GM19452 (cell line): ENCODE measurements around the gene FAM237A.

Experiments
- ATAC-seq: cut with Tn5 transposase; IDR thresholded peaks from one replicate; pipeline ENCODE4 v1.9.1; 2021; ENCODE audit not compliant: unreplicated experiment

Gene FAM237A

DNA sequence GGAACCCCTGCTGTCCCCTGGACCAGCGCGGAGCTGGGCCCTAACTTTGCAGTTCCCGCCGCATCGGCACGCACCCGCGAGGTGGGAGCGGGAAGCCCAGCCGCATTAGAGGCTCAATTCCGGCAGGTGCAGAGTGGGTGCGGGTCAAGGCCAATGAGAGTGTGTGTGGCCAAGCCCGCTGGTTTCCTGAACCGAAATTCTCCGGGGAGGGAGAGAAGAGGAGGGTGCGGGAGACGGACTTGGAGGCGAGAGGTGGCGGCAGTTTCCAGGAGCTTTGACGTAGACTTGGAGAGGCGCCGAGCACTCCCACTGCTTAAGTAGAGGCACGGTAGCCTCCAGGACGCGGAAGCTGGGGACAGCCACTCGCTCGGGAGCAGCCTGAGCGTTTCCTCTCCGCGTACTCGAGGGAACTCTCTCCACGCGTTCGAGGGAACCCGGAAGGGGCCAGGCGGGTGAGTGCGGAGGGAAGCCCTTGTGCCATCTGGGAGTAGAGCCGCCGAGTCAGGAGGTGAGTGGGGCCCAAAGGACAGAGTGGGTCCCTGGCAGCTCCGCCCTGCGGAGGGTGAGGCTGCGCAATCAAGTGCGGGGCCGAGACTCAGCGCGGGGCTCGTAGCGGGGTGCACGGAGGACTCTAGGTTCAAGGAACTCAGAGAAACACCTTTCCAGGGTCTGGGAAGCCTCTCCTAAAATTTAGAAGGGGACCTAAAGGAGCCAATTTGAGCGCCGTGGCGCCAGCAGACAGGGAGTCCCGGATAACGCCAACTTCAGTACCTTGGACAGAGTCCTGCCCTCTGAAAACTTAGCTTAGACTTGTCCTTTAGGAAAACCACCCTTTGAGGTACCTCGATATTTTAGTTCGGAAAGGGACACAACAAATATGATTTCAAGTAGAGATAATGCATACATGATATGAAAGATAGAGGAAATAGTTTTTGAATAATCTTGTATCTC is at the start of gene FAM237A:
Gene FAM237A (plus strand): TSS at position 413 of the 951 bp plus-strand sequence. CDS start 1,750 bp downstream, outside the sequence.
- no peak for ATAC-seq

GRCh38 chr2:206597717-206598218 is 44.5 kb upstream of the FAM237A start:
- no peak for ATAC-seq

DNA sequence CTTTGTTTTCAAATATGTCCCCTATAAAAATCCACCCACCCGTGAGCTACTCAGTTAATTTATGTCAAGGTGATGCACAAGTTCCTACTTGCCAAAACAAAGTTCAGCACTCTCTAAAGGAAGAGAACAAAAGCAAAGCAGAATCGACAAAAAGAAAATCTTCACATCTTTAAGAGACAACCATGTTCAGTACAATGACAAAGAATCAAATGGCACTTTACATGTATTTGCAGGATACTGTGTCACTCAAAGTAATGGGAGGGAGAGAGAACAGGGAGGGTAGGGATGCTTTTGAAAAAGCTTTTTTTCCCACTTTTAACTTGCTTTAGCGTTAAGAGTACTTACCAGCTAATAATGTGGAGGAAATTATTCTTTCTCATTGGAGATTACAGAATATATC is 39.0 kb upstream of the FAM237A start:
- ATAC-seq = no peak

DNA sequence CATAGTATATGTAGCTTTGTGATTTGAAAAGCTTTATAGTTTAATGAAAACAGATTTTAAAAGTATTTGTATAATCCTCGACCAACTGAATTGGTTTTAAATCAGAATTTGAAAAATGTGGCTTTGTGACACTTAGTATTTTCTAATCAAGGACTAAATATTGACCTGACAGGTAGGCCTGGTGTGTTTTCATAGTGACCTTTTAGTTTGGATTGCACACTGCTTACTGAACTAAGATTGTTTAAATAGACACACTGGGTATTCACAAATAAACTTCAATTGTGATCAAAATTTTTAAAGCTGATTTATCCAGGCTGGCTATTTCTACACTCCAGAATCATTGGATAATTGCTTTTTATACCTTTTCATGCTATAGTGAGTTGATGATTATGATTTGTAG is 31.8 kb upstream of the FAM237A start:
- ATAC-seq = no peak

- no peak for ATAC-seq
Measured at GRCh38 chr2:206611191-206611590, 31.1 kb upstream of the FAM237A start.

GRCh38 chr2:206611736-206612135 is 30.6 kb upstream of the FAM237A start:
- ATAC-seq = no peak

DNA sequence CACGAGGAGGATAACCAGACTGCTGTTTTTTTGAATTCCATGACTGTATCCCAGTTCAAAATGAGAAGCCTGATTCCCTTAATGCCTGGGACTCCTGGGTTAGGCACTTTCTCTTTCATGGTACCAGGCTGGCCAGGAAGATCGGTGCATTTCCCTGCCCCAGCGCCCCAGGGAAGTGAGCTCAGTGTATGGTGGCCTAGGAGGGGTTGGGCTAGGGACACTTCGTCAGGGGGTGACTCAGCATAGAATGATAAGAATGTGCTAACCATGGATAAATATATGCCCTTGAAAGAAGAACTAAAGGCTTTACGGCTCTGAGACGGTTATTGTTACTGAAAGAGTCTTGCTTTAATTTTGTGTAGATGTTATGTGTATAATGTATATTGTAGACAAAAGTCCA is 27.5 kb upstream of the FAM237A start:
- no peak for ATAC-seq

DNA sequence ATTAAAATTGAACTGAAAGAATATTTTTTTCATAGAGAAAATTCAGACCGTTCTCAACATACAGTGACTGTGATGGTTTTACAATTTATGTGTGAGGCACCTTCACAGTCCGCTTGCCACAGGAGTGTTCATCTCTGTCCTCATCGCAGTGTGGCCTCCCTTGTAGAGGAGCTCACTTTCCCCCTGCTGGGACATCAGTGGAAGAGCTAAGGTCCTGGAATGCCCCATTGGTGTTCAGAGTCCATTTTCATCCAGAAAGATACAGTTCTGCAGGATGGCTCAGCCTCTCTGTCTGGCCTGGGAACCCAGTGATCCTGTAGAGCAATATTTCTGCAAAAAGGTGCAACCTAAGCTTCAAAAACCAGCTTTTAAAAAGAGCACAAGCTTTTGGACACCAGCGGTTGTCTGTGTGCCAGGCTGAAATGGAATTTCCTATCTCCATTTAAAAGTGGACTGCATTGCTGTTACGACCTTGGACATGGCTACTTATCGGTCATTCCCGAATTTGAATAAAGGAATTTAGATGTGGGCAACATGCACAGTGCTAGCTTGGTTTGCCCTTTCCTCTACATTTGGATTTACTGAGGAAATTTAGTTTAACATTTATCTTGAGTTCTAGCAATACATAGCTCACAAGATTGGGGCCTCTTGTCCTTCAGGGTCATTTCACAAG is 26.7 kb upstream of the FAM237A start:
- ATAC-seq = no peak

DNA sequence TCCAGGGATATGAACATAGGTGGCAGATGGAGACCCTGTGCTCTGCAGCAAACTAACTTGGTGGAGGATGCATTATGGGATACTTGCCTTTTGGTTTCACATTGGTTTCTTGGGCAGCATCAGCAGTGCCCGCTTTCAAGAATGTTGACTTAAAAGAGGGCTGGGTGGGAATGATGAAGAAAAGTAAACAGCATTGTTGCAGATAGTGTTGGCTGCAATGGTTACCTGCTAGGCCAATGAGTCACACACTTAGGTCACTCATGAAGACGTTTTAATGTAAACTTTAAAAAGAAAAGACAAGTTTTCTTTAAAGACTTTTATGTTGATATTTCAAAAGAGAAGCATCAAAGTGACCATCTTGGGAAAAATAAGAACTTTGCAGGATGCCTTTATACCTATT is 26.1 kb upstream of the FAM237A start:
- no peak for ATAC-seq

DNA sequence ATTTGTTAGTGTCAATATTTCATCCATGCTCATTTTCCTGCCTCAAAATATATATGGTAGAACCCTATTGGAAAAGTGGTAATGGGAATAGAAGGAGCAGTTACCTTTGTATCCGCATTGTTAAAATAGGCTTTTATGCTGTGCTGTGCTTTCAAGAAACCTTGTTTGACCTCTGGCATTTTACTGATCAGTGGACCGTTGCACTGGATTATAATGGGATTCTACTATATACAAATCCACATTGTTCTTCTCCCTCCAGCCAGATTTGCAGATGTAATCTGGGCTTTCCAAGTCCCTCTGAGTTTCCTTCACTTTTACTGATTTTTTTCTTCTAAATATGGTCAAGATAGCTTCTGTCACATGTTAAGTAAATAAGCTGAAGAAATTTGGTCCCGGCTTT is 23.3 kb upstream of the FAM237A start:
- no peak for ATAC-seq

DNA sequence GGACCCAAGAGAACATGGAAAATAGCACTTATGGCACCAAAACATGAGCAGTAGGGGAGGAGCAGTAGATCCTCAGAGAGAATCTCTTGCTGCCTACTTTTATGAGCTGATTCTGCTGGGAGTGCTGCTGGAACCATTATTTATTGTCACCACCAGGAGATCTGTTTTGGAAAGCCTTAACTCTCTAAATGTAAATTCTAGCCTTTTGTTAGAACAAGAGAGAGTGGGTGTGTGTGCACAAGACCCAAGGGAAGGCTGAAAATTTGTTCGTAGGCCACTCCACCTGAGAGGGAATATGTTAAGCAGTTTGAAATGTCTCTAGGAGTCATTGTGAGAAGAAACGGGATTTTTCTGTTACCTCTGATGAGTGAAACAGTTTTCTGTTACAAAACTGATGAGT is 16.2 kb upstream of the FAM237A start:
- ATAC-seq = no peak

DNA sequence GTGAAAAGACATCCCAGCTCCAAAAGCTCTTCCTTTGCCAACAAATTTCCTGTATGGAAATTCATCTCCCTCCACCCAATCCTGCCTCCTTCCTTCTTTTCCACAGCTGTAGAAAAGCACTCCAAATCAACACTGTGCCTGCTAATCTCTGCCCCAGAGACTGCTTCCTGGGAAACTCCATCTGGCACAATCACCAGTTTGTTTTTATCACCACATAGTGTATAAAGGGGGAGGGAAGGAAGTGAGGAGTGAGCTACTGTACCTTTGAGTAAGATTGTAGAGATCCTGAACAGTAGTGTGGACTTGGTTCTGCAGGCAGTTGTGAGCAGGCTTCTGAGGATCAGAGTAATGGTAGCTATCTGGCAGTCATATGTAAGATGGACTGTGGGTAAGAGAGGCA is 14.7 kb upstream of the FAM237A start:
- no peak for ATAC-seq

DNA sequence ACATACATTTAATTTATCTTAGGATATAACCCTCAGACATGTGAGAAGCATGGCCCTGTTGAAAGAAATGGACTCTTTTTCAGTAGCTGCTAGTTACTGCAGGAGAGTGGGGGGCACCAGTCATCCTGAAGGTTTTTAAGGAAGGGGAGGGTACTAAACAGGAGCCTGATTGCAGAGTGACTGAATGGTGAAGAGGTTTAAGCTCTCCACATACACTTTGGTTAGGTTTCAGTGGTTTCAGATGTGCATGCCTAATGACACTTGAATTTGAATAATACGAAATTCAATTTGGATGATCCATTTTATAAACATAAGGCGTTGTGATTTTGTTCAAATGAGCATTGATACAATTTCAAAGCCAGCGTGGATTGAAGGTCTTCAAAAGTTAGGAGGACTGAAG is 10.9 kb upstream of the FAM237A start:
- ATAC-seq = no peak

DNA sequence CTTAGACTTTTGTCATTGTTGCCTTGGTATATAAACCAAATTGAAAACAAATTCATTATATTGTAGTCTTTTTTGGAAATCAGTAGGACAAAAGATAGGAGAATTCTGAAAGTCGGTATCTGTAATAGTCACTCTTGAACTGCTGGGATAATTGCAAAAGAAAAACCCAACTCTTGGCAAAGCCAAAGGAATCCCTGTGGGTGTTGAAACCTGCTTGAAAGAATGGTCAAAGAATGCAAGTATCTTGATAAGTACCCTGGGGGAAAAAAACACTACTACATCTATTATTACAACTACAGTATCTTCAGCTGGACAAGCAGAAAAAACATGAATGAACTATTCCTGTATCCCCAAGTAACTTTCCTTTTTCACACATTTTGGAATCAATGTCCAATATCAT is 7.3 kb upstream of the FAM237A start:
- ATAC-seq = no peak

DNA sequence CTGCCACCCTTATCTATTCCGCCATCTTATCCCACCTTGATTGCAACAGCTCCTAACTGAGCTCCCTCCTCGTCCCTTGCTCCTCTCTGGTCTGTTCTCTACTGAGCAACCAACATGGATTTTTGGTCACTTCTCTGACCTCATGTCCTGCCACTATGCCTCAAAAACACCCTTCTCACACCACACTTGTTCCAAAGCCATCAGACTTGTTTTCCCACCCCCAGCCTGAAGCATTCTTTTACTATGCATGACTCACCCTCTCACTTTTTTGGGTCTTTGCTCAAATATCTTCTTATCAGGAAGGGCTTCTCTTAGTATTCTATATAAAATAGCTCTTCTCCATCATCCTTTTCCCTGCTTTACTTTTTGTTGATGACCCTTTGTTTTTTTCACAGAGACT is 2.7 kb upstream of the FAM237A start:
- ATAC-seq = no peak

DNA sequence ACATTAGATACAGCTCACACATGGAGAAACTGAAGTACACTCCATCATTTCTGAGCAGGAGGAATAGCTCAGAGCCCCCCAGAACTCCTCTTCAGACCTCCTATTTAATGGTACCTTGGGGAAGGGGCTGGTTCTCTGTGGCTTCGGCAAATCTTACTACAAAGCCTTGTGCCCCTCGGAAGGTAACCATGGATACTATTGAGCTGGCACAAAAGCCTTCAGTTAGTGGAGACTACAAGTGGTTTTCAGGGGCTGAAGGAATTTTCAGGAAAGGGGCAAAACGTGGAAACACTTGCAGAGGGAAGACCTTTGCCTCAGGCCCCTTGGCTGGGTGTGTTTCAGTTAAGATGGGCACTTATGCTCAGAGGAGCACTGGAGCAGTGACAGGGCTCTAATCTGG is 1.1 kb upstream of the FAM237A start:
- no peak for ATAC-seq

DNA sequence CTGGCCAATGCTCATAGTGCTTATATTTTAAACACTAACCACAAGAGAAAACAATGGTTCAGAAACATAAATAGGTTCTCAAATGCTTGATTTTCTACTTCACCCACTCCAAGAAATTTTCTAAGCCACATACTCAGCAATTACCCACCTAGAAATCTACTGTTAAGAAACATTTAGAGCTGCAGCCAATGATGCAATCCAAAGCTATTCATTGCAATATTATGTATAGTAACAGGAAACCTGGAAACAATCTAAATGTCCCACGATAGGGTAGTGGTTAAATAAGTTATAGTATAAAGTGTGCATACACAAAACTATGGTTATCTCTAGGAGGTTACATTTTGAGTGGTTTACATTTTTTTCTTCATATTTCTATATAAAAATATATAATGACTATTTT is 5.7 kb downstream of the FAM237A start:
- ATAC-seq = no peak

GRCh38 chr2:206657087-206657486 is 14.8 kb downstream of the FAM237A start:
- no peak for ATAC-seq

DNA sequence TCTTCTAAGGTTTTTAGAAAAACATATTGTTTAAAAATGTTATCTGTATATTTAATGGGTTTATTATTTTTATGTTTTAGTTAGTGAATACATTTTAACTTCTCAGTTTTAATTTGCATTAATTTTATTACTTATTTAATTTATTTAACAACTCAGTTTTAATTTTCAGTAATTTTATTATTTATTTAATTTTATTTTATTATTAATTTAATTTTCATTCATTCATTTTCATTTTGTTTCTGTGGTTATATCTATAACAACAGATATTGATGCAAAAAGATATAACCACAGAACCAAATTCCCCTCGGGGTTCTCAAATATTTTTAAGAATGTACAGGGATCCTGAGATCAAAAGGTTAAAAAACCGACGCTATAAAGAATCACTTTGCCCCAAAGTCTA is 23.0 kb downstream of the FAM237A start:
- ATAC-seq = no peak

DNA sequence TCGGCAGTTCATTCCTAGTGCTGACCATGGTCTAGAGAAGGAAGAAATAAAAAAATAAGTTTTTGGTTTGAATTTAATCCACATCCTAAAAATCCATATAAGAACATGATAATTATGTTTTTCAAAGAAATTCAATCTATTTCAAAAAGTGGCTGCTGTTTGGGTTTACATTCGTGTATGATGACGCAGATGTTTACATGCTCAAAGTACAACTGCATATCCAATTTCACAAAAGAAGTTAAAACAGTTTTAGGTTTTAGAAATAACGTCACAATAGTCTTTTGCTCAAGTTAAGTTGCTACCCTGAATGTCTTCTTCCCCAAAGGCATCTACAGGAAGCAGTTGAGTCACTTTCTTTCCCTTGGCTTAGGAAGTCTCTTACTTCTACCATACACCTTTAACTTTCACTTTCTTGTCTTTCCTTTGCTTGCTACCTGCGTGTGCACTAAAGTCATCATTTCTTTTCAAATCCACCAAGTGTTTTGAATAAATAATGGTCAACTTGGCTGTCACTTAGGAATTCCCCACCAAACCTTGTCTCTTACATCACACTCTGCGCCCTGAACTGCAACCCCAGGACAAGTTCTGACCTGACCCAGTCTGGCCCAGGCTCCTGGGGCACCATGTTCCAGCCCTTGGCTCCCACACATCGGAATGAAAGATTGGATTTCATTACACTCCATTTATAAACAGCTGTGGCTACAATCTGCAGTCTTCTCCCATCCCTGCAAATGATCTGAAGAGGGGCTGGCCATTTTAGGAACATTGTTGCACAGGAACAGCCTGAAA is 28.4 kb downstream of the FAM237A start:
- ATAC-seq = no peak

DNA sequence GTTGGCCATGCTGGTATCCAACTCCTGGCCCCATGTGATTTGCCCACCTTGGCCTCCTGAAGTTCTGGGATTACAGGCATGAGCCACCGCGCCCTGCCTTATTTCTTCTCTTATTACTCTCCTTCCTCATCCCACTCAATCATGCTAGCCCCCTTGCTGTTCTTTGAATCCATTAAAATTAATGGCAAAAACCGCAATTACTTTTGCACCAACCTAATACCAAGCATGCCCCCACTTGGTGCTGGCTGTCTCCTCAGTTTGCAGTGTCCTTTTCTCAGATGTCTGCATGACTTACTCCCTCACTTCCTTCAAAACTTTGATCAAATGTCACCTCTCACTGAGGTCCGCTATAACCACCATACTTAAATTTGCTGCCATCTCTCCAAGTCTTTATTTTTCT is 41.3 kb downstream of the FAM237A start:
- ATAC-seq = no peak
